Smooth muscle cell (in vitro differentiated cells): ENCODE data around the gene MALSU1. TPM values are rescaled to one million over a fixed set of nuclear protein-coding genes. Genes with fewer than 3 reads are reported as not detected.

Experiments
- DNase-seq: peaks from one replicate; lab custom pipeline; 2025; ENCODE audit not compliant: unreplicated experiment; lab: John Stamatoyannopoulos, UW
- H2AFZ ChIP-seq: fragments of 200-600 bp; sonication (generic); 2 replicates; pipeline ENCODE4 v1.6.0; 2016; ENCODE audit warnings: antibody characterized with exemption, low read depth, mild to moderate bottlenecking
- H3F3A ChIP-seq: fragments of 200-600 bp; sonication (generic); 2 replicates; pipeline ENCODE4 v1.6.0; 2017; ENCODE audit warnings: antibody characterized with exemption, low read depth
- H3K27ac ChIP-seq: fragments of 200-600 bp; sonication (generic); 2 replicates; pipeline ENCODE4 v1.5.1; 2016; ENCODE audit warnings: low read depth, mild to moderate bottlenecking
- H3K27me3 ChIP-seq: fragments of 200-600 bp; sonication (generic); 2 replicates; pipeline ENCODE4 v1.6.1; 2016; ENCODE audit warnings: low read depth, mild to moderate bottlenecking
- H3K36me3 ChIP-seq: fragments of 200-600 bp; sonication (generic); 2 replicates; pipeline ENCODE4 v1.5.1; 2016; ENCODE audit warnings: low read depth
- H3K4me1 ChIP-seq: fragments of 200-600 bp; sonication (generic); 2 replicates; pipeline ENCODE4 v1.5.1; 2016; ENCODE audit warnings: low read depth
- H3K4me2 ChIP-seq: fragments of 200-600 bp; sonication (generic); 2 replicates; pipeline ENCODE4 v1.6.0; 2016; ENCODE audit warnings: mild to moderate bottlenecking
- H3K4me3 ChIP-seq: fragments of 200-600 bp; sonication (generic); 2 replicates; pipeline ENCODE4 v1.5.1; 2016; ENCODE audit warnings: mild to moderate bottlenecking
- H3K79me2 ChIP-seq: fragments of 200-600 bp; sonication (generic); 2 replicates; pipeline ENCODE4 v1.6.0; 2016; ENCODE audit warnings: low read depth, mild to moderate bottlenecking
- H3K9ac ChIP-seq: fragments of 200-600 bp; sonication (generic); 2 replicates; pipeline ENCODE4 v1.6.0; 2016; ENCODE audit warnings: low read depth
- H3K9me3 ChIP-seq: fragments of 200-600 bp; sonication (generic); replicated peaks from 2 replicates; pipeline ENCODE4 v1.5.1; 2016; ENCODE audit warnings: low read depth
- H4K20me1 ChIP-seq: fragments of 200-600 bp; sonication (generic); 2 replicates; pipeline ENCODE4 v1.6.0; 2016; ENCODE audit warnings: low read depth
- WGBS: methylation state at CpG from one replicate; pipeline ENCODE4 v1.1.7; 2016; ENCODE audit warnings: low lambda C conversion rate; 5-methylcytosine and 5-hydroxymethylcytosine counted together
- polyA plus RNA-seq: library from polyadenylated mRNA; unstranded; fragments of >200 nt; fragmentation: Nextera tagmentation; extraction: Ambion mirVana; gene quantifications from 2 replicates; pipeline ENCODE4 v1.2.1, GENCODE V29; 2016
- total RNA-seq: library from RNA; depleted of rRNA; stranded (reverse); fragments of >200 nt; gene quantifications from 2 replicates; pipeline ENCODE4 v1.2.3, GENCODE V29; 2014
- TF ChIP-seq, protein P1 (sequence below): fragments of 200-600 bp; sonication (generic); IDR thresholded peaks from 2 replicates; pipeline ENCODE4 v1.5.1; 2017; ENCODE audit warnings: borderline replicate concordance, mild to moderate bottlenecking, antibody characterized with exemption; ENCODE audit not compliant: insufficient read depth, poor library complexity, severe bottlenecking

MALSU1 gene
- total and polyA plus RNA-seq, 2 experiments from 2014 or later = 89.8 to 107 TPM

DNA sequence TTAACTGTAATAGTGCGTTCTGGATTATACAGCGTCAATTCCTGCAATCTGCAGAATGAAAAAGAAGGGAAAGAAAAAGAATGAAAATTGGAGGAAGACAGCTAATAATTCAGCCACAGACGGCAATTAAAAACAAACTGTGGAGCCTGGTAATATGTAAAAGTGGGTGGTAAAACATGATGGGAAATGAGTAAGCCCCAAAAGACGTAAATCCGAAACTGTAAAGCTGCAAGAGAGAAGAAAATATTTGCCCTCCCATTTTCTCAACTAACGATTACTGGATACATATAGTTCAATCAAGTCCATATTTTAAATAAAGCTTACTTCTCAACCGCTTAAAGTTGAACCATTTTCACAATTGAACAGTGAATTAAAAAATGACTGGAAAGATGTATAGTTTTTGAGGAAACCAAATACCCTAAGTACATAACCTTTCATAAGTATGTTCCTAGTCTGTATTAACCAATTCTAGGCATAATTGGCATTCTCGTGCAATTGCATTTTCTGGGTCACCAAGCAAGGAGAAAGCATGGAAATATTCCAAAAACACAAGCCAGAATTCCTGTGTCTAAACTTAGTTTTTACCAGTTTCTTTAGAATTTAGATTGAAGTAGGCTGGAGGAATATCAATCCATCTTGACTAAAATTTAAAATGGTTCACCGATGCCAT, 44.8 kb downstream of the MALSU1 start:
- Histone ChIP-seq H3F3A (peaks cover 22% of the 10 kb centered on the region), H3K27ac (peak overlapping the region; percentile 28), H3K79me2 (no peaks in the 10 kb centered on the region), H3K9me3 (no peaks in the 10 kb centered on the region), H3K4me2 (peak overlapping the region; percentile 44), H3K27me3 (no peaks in the 10 kb centered on the region), H3K9ac (no peak overlapping the region), H4K20me1 (no peaks in the 10 kb centered on the region), H3K4me1 (peaks cover 40% of the 10 kb centered on the region), H3K4me3 (no peak overlapping the region), H3K36me3 (peaks cover 3% of the 10 kb centered on the region), H2AFZ (no peak overlapping the region)
- WGBS = 75% methylated on average over 9 of the region's 9 CpGs
- no peak for DNase-seq
- TF ChIP-seq, protein P1, sequence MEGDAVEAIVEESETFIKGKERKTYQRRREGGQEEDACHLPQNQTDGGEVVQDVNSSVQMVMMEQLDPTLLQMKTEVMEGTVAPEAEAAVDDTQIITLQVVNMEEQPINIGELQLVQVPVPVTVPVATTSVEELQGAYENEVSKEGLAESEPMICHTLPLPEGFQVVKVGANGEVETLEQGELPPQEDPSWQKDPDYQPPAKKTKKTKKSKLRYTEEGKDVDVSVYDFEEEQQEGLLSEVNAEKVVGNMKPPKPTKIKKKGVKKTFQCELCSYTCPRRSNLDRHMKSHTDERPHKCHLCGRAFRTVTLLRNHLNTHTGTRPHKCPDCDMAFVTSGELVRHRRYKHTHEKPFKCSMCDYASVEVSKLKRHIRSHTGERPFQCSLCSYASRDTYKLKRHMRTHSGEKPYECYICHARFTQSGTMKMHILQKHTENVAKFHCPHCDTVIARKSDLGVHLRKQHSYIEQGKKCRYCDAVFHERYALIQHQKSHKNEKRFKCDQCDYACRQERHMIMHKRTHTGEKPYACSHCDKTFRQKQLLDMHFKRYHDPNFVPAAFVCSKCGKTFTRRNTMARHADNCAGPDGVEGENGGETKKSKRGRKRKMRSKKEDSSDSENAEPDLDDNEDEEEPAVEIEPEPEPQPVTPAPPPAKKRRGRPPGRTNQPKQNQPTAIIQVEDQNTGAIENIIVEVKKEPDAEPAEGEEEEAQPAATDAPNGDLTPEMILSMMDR = no peak

DNA sequence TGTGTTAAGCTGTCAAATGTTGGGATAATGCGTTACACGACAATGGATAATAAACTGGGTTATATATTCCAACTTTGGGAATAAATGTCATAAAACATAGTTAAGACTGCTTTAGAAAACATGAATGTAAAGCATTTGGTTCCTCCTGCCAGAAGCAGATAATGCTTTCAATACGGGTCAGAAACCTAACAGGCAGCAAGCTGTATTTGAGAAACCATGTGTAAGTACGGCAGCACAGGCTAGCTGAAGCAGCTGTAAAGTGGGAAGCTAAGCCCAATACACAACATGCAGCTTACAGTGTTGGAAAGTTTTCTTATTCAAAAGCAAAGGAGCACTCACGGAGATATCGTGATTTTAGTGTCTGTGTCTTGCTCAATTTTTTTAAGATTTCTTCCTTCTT, 46.5 kb downstream of the MALSU1 start:
- TF ChIP-seq, protein P1 = no peak
- DNase-seq = no peak
- Histone ChIP-seq H3K27ac (no peak overlapping the region), H4K20me1 (no peaks in the 10 kb centered on the region), H3K79me2 (no peaks in the 10 kb centered on the region), H3K4me1 (peaks cover 56% of the 10 kb centered on the region), H3K4me3 (no peak overlapping the region), H2AFZ (no peak overlapping the region), H3K4me2 (no peak overlapping the region), H3K9me3 (no peaks in the 10 kb centered on the region), H3F3A (peaks cover 24% of the 10 kb centered on the region), H3K36me3 (peaks cover 3% of the 10 kb centered on the region), H3K9ac (no peak overlapping the region), H3K27me3 (no peaks in the 10 kb centered on the region)
- 90% methylated on average over 6 of the region's 6 CpGs for WGBS

DNA sequence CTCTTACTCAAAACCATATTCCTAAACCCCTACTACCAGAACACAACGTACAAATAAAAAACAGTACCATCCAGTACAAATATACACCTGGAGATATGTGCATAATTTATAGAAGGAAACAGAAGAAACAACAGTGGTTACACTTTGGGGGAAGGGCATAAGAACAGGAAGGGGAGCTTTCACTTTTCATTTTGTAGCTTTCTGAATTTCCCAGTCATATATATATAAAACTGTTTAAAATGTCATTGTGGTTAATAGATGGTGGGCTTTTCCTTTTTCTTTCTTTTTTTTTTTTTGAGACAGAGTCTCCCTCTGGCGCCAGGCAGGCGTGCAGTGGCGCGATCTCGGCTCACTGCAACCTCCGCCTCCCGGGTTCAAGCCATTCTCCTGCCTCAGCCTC, 47.2 kb downstream of the MALSU1 start:
- TF ChIP-seq, protein P1 = no peak
- Histone ChIP-seq H3K4me3 (no peak overlapping the region), H3K27ac (no peak overlapping the region), H3K4me1 (peaks cover 64% of the 10 kb centered on the region), H2AFZ (no peak overlapping the region), H3K79me2 (no peaks in the 10 kb centered on the region), H4K20me1 (no peaks in the 10 kb centered on the region), H3K36me3 (no peaks in the 10 kb centered on the region), H3K9ac (no peak overlapping the region), H3K27me3 (no peaks in the 10 kb centered on the region), H3K4me2 (no peak overlapping the region), H3K9me3 (no peaks in the 10 kb centered on the region), H3F3A (peaks cover 24% of the 10 kb centered on the region)
- no peak for DNase-seq
- WGBS = 99% methylated on average over 8 of the region's 8 CpGs
